ENCODE data around the gene DNAH17. TPM values are rescaled to one million over a fixed set of nuclear protein-coding genes. Genes with fewer than 3 reads are reported as not detected.
A peak's percentile ranks its signal among the peaks of the same experiment; 100 is the strongest.

Gene DNAH17
- 0.05 TPM in 1 of 2 replicates, not detected in the other for total RNA-seq (2014; rRNA removed; shearing (Covaris generic))

- no peak for DNase-seq (ENCODE audit: low read depth)
Observed at GRCh38 chr17:78577296-78577695, at the start of gene DNAH17. Gene DNAH17, minus strand, starts transcription at chr17:78577396. Its CDS starts 2,339 bp downstream, at chr17:78575057.

- DNase-seq (ENCODE audit: low read depth): no peak
Observed at GRCh38 chr17:78624324-78625151, 47.3 kb upstream of the DNAH17 start.

GRCh38 chr17:78623541-78623940 is 46.3 kb upstream of the DNAH17 start:
- no peak for DNase-seq (ENCODE audit: low read depth)

GRCh38 chr17:78622491-78623265 is 45.5 kb upstream of the DNAH17 start:
- no peak for DNase-seq (ENCODE audit: low read depth)

DNA sequence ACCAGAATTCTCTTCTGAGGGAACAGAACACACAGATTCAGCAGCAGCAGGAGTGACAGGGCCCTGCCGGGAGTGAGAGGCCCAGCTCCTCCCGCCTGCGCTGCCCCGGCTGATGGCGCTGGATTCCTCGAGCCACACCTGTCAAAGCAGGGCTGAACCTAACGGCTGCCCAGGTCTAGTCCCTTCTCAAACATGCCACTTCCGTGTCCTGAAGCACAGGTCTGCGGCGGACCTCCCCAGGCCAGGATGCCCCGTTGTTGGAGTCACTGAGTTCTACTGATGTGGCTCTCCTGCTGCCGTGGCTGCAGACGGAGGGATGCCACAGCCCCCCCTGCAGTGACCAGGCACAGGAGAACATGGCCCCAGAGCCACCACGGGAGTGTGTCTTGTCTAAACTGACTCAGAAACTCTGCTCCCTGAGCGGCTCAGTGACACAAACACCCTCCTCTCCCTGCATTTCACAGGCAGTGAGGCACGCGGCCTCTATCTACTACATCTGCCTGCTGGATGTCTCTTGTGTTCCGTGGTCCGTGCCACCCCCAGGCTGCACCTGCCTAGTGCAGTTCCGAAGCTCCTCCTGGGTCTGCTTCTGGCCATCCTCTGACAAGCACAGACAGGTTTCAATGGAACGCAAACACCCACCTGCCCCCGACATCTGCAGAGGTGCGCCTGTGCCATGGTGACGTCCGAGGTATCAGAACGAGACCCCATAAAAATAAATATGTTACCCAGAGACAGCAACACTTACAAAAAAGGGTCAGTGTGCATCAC is 44.7 kb upstream of the DNAH17 start:
- DNase-seq (ENCODE audit: low read depth): no peak

DNA sequence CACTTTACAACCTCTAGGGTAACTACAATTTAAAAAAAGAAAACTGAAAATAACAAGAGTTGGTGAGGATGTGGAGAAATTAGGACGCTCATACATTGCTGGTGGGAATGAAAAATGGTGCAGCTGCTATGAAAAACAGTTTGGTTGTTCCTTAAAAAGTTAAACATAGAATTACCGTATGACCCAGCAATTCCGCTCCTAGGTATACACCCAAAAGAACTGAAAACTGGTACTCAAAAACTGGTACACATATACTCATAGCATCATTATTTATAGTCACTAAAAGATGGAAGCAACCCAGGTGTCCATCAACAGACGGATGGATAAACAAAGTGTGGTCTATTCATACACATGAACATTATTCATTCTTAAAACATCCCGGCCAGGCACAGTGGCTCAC is 42.9 kb upstream of the DNAH17 start:
- no peak for DNase-seq (ENCODE audit: low read depth)

DNA sequence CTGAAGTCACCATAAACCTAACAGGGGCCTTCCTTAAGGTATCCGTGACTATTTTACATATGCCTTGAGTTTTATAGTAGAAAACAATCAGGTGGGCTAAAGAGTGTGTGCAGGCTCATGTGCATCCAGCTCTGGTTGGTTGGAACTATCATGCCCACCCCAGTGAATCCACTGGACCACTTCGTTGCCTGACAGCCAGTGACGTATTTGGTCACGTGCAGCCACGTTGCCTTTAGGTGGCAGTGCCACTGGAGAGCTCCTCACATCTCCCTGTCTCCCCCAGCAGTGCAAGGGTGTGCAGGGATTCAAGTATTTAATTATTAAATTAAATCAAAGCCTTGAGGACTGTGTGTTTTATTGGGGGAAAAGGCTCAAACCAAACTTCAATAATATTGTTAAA is 42.1 kb upstream of the DNAH17 start:
- DNase-seq (ENCODE audit: low read depth): no peak

- no peak for DNase-seq (ENCODE audit: low read depth)
Observed at GRCh38 chr17:78618264-78619066, 41.3 kb upstream of the DNAH17 start.

DNA sequence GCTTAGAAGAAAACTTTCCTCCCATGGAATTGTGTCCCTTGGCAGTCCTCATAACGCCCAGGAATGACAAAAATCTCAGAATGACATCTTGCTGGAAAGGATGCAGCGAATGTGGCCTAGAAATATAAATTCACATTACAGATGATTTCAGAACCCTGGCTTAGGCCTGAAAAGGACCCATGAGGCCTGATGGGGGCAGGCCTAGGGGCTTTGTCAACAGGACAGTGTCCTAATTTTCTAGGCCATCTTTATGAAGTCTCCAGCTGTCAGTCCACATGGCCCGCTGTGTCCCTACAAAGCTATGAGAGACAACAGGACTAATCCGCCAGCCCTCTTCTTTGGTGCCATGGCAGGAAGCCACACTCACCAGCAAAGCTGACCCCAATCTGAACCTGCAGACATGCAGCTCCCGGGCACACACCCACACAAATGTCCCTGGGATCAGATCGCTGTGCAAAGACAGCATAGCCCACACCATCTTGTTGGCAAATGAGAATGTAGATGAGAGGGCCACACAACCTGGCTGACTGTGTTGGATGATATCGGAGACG is 40.4 kb upstream of the DNAH17 start:
- no peak for DNase-seq (ENCODE audit: low read depth)

DNA sequence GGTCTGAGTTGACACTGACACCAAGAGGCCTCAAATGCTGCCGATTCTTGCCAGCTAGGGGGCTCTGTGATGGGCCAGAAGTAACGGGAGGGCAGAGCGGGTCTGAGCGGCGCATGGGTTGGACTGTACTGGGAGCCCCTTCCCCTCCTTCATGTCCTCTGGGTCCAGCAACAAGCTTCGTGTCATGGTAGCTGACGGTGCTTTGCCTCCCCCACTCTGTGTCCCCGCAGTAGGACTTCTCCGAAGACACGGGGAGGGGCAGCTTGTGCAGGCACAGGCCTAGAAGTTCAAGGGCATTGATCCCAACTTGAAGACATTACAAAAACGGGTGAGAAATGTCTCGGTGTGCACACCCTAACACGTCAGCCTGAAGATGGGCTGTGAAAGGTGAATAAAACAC is 39.8 kb upstream of the DNAH17 start:
- DNase-seq (ENCODE audit: low read depth): no peak

- no peak for DNase-seq (ENCODE audit: low read depth)
Observed at GRCh38 chr17:78615631-78616030, 38.4 kb upstream of the DNAH17 start.

GRCh38 chr17:78613416-78613815 is 36.2 kb upstream of the DNAH17 start:
- DNase-seq (ENCODE audit: low read depth): no peak

GRCh38 chr17:78611607-78612006 is 34.4 kb upstream of the DNAH17 start:
- DNase-seq (ENCODE audit: low read depth): peak; percentile 26

GRCh38 chr17:78610951-78611511 is 33.8 kb upstream of the DNAH17 start:
- DNase-seq (ENCODE audit: low read depth): no peak

- DNase-seq (ENCODE audit: low read depth): no peak
Observed at GRCh38 chr17:78609191-78609641, 32.0 kb upstream of the DNAH17 start.

- no peak for DNase-seq (ENCODE audit: low read depth)
Observed at GRCh38 chr17:78608804-78609186, 31.6 kb upstream of the DNAH17 start.

DNA sequence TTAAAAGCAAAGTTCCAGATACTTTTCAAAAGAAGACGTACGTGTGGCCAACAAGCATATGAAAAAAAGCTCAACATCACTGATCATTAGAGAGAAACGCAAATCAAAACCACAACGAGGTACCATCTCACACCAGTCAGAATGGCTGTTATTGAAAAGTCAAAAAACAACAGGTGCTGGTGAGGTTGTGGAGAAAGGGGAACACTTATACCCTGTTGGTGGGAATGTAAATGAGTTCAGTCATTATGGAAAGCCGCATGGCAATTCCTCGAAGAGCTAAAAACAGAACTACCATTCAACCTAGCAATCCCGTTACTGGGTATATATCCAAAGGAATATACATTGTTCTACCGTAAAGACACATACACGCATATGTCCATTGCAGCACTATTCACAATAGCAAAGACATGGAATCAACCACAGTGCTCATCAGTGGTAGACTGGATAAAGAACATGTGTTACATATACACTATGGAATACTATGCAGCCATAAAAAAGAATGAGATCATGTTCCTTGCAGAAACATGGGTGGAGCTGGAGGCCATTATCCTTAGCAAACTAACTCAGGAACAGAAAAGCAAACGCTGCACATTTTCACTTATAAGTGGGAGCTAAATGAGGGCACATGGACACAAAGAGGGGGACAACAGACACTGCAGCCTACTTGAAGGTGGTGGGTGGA is 31.1 kb upstream of the DNAH17 start:
- no peak for DNase-seq (ENCODE audit: low read depth)

DNA sequence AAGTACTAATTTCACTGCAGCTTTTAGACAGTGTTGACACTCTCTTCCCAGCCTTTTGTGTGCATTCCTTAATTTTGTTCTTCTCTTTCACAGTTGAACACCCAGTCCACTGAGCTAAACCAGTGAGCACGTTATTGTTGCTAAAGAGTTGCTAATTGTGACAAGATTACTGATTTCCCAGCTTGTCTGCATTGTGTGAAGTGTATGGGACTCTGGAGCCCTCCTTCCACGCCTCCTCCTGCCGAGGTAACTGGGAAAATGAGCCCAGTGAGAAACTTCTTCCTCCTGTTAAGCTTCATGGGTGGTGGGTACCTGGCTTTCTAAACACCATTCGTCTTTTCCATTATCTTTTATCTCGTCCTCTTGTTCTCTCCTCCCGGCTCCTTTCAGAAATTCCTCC is 29.8 kb upstream of the DNAH17 start:
- no peak for DNase-seq (ENCODE audit: low read depth)

DNA sequence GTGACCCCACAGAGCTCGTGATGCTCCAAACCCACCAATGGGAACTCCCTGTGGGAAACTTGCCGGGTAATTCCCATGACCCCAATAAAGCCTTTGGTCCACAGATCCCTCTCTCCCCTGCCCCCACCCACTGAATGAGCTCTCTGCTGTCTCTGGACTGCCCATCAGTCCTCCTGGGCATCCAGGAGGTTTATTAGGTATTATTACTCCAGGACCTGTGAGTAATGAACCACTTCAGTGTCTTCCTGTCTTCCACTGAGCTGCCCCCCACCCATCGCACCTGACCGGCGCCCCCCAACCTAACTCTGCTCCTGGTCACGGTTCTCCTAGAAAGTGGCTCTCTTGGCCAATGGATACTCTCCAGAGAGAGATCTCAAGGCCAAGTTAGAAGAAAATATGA is 28.7 kb upstream of the DNAH17 start:
- DNase-seq (ENCODE audit: low read depth): no peak

DNA sequence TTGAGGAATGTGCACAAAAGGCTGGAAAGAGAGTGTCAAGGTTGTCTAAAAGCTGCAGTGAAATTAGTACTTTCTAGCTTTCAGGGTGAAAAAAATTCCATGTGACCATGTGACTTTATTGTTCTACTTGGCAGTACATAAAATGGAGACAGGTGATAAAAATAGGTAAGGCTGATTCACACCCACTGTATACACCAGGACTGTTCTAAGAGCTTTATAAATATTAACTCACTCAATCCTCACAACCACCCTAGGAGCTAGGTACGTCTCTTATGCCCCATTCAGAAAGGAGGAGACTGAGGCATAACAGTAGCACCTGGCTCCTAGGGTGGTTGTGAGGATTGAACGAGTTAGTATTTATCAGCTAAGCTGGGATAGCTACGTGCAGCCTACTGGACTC is 28.2 kb upstream of the DNAH17 start:
- DNase-seq (ENCODE audit: low read depth): no peak

Data from M059J (cell line).